ENCODE results near the gene COL7A1. TPM values are rescaled to one million over a fixed set of nuclear protein-coding genes. Genes with fewer than 3 reads are reported as not detected.

COL7A1 gene
- total and polyA plus RNA-seq, 2 donors (not counting 1 experiment from before 2014, with no cell fraction given) = 0.75 to 2.1 TPM

DNA sequence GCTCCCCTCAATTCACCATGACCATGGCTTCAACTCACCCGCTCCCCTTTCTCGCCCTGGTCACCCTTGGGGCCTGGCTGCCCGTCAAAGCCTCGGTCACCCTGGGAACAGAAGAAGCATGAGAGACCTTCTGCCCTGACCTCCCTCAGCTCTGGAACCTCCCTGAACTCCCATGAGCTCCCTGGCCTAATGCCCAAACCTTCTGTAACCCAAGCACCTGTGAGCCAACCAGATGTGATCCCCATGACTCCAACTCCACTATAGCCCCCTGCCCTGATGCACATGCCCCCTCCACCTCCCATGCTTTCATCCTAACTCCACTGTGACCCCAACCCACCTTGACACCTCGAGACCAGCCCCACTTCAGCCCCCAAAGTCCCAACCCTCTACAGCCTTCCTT, 28.0 kb downstream of the COL7A1 start:
- intact Hi-C loops (cut with micrococcal nuclease) = no loop called here
- H3K9ac ChIP-seq (ENCODE audit: low read length) = no peak overlapping the region
- DNase-seq (no peak), ATAC-seq (ENCODE audit: low read depth) (no peak)
- ChIA-PET POLR2A (no interaction called here), CTCF (interaction anchor here (1.0 kb wide), 1 partner anchor 18 kb away, joined by 3 read pairs; no protein-coding TSS in a partner anchor)
- H2AFZ ChIP-seq (ENCODE audit: insufficient read depth, low read depth, low read length, poor library complexity, severe bottlenecking) = no peak overlapping the region
- no peaks in the 10 kb centered on the region for H3K4me1 Mint-ChIP-seq
- no peaks in the 10 kb centered on the region for H3K4me1 ChIP-seq (ENCODE audit: control insufficient read depth in 2 of 2, insufficient read depth in 2 of 2, low read length in 2 of 2)
- H4K20me1 ChIP-seq (ENCODE audit: control insufficient read depth, insufficient read depth, low read length, poor library complexity, severe bottlenecking) = no peaks in the 10 kb centered on the region
- no peak overlapping the region for H3K4me3 ChIP-seq (ENCODE audit: control extremely low read depth in 1 of 5, extremely low read depth in 1 of 5, insufficient read depth in 1 of 5, low read depth in 2 of 5, low read length in 4 of 5)
- no peaks in the 10 kb centered on the region for H3K9me3 ChIP-seq (ENCODE audit: control extremely low read depth in 1 of 3, control insufficient read depth in 2 of 3, insufficient read depth in 1 of 3, low read length in 2 of 3)
- TF ChIP-seq EZH2 (IDR thresholded peaks at IDR 0.05; ENCODE audit: borderline replicate concordance, insufficient read depth, low read depth, low read length, poor library complexity, severe bottlenecking) = no peak
- TF ChIP-seq, protein P1, sequence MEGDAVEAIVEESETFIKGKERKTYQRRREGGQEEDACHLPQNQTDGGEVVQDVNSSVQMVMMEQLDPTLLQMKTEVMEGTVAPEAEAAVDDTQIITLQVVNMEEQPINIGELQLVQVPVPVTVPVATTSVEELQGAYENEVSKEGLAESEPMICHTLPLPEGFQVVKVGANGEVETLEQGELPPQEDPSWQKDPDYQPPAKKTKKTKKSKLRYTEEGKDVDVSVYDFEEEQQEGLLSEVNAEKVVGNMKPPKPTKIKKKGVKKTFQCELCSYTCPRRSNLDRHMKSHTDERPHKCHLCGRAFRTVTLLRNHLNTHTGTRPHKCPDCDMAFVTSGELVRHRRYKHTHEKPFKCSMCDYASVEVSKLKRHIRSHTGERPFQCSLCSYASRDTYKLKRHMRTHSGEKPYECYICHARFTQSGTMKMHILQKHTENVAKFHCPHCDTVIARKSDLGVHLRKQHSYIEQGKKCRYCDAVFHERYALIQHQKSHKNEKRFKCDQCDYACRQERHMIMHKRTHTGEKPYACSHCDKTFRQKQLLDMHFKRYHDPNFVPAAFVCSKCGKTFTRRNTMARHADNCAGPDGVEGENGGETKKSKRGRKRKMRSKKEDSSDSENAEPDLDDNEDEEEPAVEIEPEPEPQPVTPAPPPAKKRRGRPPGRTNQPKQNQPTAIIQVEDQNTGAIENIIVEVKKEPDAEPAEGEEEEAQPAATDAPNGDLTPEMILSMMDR (IDR thresholded peaks at IDR 0.05) = no peak
- no peaks in the 10 kb centered on the region for H3K79me2 ChIP-seq (ENCODE audit: control insufficient read depth, insufficient read depth, low read length)
- no peaks in the 10 kb centered on the region for H3K27me3 ChIP-seq (replicated peaks in 1 of 4; ENCODE audit: control extremely low read depth in 1 of 4, control insufficient read depth in 3 of 4, insufficient read depth in 4 of 4, low read length in 3 of 4)
- H3K9me3 Mint-ChIP-seq (ENCODE audit: insufficient read depth) = no peaks in the 10 kb centered on the region
- H3K36me3 ChIP-seq (replicated peaks in 1 of 2; ENCODE audit: control extremely low read depth in 1 of 2, control insufficient read depth in 1 of 2, extremely low read depth in 1 of 2, insufficient read depth in 2 of 2, low read length in 1 of 2) = no peaks in the 10 kb centered on the region
- no peak overlapping the region for H3K27ac ChIP-seq (ENCODE audit: low read length in 2 of 2)
- no peak overlapping the region for H3K4me3 Mint-ChIP-seq
- 91% methylated on average over 5 of the region's 5 CpGs for WGBS (ENCODE audit: insufficient coverage)
- H3K27ac Mint-ChIP-seq = no peak overlapping the region
- no peaks in the 10 kb centered on the region for H3K27me3 Mint-ChIP-seq
- no peak overlapping the region for H3K4me2 ChIP-seq (replicated peaks; ENCODE audit: low read depth, low read length, poor library complexity, severe bottlenecking)

DNA sequence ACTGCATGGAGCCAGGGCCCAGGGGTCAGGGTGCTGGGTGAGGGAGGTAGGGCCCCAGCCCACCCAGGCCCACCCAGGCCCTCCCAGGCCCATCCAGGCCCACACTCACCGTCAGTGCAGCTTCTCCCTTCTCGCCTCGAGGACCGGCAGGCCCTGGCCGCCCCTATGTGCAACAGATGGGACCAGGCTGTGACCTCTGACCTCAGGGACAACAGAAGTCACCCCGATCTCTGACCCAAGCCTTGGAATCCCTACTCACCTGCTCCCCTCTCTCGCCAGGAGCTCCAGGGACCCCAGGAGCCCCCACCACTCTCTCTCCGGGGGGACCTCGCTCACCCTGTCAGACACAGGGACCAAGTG, 28.7 kb downstream of the COL7A1 start:
- no peaks in the 10 kb centered on the region for H3K9me3 Mint-ChIP-seq (ENCODE audit: insufficient read depth)
- H3K4me3 Mint-ChIP-seq = no peak overlapping the region
- no peaks in the 10 kb centered on the region for H3K79me2 ChIP-seq (ENCODE audit: control insufficient read depth, insufficient read depth, low read length)
- H3K27me3 ChIP-seq (replicated peaks in 1 of 4; ENCODE audit: control extremely low read depth in 1 of 4, control insufficient read depth in 3 of 4, insufficient read depth in 4 of 4, low read length in 3 of 4) = no peaks in the 10 kb centered on the region
- WGBS (ENCODE audit: insufficient coverage) = 98% methylated on average over 9 of the region's 9 CpGs
- ChIA-PET CTCF (no interaction called here), POLR2A (no interaction called here)
- H3K9me3 ChIP-seq (ENCODE audit: control extremely low read depth in 1 of 3, control insufficient read depth in 2 of 3, insufficient read depth in 1 of 3, low read length in 2 of 3) = no peaks in the 10 kb centered on the region
- H3K27me3 Mint-ChIP-seq = no peaks in the 10 kb centered on the region
- no peak overlapping the region for H3K4me2 ChIP-seq (replicated peaks; ENCODE audit: low read depth, low read length, poor library complexity, severe bottlenecking)
- ATAC-seq (ENCODE audit: low read depth) = no peak
- H3K9ac ChIP-seq (ENCODE audit: low read length) = no peak overlapping the region
- H4K20me1 ChIP-seq (ENCODE audit: control insufficient read depth, insufficient read depth, low read length, poor library complexity, severe bottlenecking) = no peaks in the 10 kb centered on the region
- H3K27ac ChIP-seq (ENCODE audit: low read length in 2 of 2) = no peak overlapping the region
- H3K36me3 ChIP-seq (replicated peaks in 1 of 2; ENCODE audit: control extremely low read depth in 1 of 2, control insufficient read depth in 1 of 2, extremely low read depth in 1 of 2, insufficient read depth in 2 of 2, low read length in 1 of 2) = no peaks in the 10 kb centered on the region
- intact Hi-C loops (cut with micrococcal nuclease) = no loop called here
- H3K4me3 ChIP-seq (ENCODE audit: control extremely low read depth in 1 of 5, extremely low read depth in 1 of 5, insufficient read depth in 1 of 5, low read depth in 2 of 5, low read length in 4 of 5) = no peak overlapping the region
- no peaks in the 10 kb centered on the region for H3K4me1 ChIP-seq (ENCODE audit: control insufficient read depth in 2 of 2, insufficient read depth in 2 of 2, low read length in 2 of 2)
- no peaks in the 10 kb centered on the region for H3K4me1 Mint-ChIP-seq
- TF ChIP-seq EZH2 (IDR thresholded peaks at IDR 0.05; ENCODE audit: borderline replicate concordance, insufficient read depth, low read depth, low read length, poor library complexity, severe bottlenecking) = no peak
- TF ChIP-seq, protein P1 (IDR thresholded peaks at IDR 0.05) = no peak
- DNase-seq = no peak
- H2AFZ ChIP-seq (ENCODE audit: insufficient read depth, low read depth, low read length, poor library complexity, severe bottlenecking) = no peak overlapping the region
- H3K27ac Mint-ChIP-seq = no peak overlapping the region

Data from B cell (primary cell).